Skeletal muscle cell (primary cell): ENCODE data around the gene NHP2.
"Not testable (repeated sequence)": the region's sequence is repeated elsewhere in the genome, so short reads cannot be mapped to it uniquely, and the experiment has no call there.

Experiments
- DNase-seq: peaks from one replicate; pipeline ENCODE4 v3.0.0-alpha.2; 2010; ENCODE audit warnings: low read depth
- H3K4me3 ChIP-seq: 2 replicates; pipeline ENCODE4 v1.5.1; 2011; ENCODE audit warnings: low read depth, mild to moderate bottlenecking, control low read depth, low read length, moderate library complexity

NHP2 gene

DNA sequence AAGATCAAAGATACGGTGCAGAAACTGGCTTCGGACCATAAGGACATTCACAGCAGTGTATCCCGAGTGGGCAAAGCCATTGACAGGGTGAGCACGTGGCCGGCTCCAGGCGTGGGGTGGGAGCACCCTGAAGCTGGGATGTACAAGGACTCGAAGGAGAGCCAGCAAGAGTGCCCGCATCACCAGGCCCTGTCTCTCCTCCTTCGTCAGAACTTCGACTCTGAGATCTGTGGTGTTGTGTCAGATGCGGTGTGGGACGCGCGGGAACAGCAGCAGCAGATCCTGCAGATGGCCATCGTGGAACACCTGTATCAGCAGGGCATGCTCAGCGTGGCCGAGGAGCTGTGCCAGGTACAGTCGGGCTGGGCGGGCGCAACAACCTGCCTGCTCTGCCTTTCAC, 11.0 kb downstream of the NHP2 start:
- H3K4me3 ChIP-seq, result no peak overlapping the region
- no peak for DNase-seq

DNA sequence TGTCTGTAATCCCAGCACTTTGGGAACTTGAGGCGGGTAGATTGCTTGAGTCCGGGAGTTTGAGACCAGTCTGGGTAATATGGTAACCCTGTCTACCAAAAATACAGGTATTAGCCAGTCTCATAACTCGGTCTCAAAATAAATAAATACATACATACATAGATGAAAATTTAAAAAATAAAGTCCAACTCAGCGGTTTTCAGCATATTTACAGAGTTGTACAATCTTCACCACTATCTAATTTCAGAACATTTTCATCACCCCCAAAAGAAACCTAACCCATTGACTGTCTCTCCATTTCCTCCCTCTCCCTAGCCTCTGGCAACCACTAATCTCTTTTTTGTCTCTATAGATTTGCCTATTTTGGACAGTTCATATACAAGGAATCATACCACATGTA, 12.1 kb downstream of the NHP2 start:
- H3K4me3 ChIP-seq, result no peak overlapping the region
- DNase-seq, result no peak

DNA sequence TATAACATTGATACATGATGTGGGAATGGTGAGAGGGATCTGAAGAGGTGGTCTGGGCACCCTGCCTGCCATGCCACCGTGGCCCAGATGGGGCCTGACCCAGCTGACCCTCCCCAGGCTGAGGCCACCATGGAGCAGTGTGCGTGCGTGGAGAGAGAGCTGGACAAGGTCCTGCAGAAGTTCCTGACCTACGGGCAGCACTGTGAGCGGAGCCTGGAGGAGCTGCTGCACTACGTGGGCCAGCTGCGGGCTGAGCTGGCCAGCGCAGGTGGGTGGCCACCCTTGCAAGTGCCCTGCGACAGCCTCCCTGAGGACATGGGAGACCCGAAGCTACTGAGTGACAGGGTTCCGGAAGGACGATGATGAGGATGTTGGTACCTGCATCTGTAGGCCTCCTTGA, 15.7 kb downstream of the NHP2 start:
- DNase-seq, result no peak
- no peak overlapping the region for H3K4me3 ChIP-seq

DNA sequence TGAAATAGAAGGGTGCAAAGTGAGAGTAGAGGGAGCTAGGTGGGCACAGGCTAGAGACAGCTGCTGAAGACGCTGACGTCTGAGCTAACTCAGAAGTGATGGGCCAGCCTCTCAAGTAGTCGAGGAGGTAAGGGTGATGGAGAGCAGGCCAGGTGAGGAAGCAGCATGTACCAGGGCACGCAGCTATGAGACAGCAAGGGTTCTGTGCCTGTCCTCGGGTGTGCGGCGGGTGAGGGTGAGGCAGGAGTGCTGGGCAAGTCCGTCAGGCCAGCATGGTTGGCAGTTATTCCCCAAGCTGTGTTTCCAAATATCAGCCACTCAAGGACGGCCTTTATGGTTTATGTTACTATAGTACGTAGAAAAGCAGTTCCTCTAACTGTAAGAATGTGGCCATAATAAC, 16.7 kb downstream of the NHP2 start:
- DNase-seq, result no peak
- H3K4me3 ChIP-seq, result no peak overlapping the region

DNA sequence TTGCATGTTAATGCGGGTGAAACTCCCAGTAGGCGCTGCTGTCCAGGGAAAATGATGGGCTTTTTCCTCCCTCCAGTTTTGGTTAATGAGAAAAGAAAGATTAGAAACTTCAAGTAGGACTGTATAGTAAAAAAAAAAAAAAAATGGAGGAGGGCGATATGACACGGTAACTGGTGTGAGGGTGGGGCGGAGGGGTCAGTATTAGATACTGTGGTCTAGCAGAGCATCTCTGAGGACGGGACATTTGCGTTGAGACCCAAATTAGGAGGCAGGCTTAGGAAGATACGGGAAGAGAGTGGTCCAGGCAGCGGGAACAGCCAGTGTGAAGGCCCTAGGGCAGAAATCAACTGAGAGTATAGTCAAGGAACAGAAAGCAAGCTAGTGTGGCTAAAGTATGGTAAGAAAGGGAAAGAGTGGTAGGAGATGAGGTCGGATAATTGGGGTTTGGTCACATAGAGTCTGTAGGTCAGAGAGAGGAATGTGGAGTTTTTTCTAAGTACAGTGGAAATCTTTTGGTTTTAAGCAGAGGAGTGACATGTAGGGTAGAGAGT, 22.2 kb downstream of the NHP2 start:
- H3K4me3 ChIP-seq, result peak overlapping the region; percentile 74
- no peak for DNase-seq

DNA sequence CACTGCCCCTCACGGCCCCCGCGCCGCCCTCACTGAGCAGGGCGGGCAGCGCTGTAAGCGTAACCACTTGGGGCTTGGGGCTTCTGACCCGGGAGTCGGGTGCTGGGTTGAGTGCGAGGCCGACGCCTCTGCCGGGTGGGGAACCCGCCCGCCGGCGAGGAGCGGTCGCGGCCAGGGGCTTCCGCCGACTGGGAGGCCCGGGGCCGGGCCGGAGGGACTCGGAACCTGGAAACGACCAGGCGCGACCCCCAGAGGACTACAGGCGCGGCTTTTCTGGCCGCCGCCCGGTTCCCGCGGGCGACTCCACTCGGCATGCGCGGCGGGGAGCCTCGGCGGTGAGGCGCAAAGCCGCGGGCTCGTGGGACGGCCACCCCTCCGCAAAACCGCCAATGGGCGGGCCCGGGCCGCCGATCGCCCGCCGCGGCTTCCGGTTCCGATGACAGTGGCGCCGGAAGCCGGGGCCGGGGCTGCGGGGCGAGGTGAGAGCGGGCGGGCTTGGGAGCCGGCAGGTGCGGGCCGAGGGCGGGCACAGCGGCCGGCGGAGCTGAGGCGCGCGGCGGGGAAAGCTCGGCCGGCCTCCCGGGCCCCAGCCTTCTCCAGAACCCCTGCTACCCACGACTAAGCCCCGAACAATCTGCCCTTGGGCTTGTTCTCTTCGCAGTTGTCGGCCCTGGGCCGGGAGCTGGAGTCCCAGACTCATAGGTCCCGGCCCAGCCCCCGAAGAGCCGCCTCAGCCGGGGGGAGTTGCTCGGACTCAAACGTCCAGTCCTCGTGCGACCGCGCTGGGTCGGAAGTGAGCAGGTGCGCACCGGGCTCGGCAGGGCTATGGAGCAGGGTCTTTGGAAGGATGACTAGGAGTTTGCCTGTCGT, 22.9 kb downstream of the NHP2 start, which contains the start of gene RMND5B:
Gene RMND5B, plus strand, starts transcription at position 439 of the 870 bp plus-strand sequence. CDS start 7,106 bp downstream, outside the sequence.
- H3K4me3 ChIP-seq, result peak within 1 kb of the TSS; percentile 74

DNA sequence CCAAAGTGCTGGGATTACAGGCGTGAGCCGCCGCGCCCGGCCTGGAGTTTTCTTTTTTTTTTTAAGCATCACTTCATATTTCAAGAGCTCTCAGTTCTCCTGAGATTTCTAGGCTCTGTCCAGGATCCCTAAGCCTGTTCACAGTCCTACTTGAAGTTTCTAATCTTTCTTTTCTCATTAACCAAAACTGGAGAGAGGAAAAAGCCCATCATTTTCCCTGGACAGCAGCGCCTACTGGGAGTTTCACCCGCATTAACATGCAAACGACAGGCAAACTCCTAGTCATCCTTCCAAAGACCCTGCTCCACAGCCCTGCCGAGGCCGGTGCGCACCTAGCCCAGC, 23.5 kb downstream of the NHP2 start:
- H3K4me3 ChIP-seq, result peak overlapping the region; percentile 74
- not testable (repeated sequence) for DNase-seq

More for the DNA sequence above, 22.9 kb downstream of the NHP2 start, which contains the start of gene RMND5B:
- DNase-seq, result no peak

DNA sequence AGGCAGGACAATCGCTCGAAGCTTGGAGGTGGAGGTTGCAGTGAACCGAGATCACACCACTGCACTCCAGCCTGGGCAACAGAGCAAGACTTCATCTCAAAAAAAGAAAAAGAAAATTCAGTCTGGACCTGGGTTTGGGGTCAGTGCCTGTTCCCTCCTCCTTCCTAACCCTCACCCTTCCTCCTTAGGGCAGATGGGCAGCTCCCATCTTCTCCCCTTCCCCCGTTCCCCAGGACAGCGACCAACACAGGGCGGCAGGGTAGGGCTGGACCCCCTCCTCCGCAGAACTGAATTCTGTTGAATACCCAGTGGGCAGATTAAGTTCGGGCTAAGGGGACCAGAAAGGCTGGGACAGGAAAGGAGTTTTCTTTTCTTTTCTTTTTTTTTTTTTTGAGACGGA, 24.4 kb downstream of the NHP2 start:
- no peak overlapping the region for H3K4me3 ChIP-seq
- DNase-seq, result no peak

DNA sequence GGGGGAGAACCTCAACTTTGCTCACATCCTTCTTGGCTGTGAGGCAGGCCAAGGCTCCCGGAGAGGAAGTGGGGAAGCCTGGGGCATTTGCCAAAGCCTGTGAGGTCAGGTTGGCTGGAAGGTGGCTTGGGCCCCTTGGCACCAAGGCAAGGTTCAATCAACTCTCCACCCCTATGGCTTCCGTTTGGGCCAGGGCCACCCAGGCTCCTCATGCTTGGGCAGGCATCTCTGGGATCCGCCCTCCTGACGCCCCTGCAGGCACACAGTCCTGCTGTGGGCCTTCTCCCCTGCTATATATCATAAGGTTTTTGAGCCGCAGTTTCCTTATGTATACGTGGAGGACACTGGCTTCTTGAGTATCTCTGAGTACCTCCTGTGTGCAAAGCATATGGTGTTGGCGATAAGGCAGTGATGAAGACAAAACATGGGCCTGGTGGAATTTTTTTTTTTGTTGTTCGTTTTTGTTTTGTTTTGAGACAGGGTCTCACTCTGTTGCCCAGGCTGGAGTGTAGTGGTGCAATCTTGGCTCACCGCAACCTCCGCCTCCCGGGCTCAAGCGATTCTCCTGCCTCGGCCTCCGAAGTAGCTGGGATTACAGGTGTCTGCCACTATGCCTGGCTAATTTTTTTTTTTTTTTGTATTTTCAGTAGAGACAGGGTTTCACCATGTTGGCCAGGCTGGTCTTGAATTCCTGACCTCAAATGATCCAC, 26.2 kb downstream of the NHP2 start:
- DNase-seq, H3K4me3 ChIP-seq: not testable (repeated sequence)

DNA sequence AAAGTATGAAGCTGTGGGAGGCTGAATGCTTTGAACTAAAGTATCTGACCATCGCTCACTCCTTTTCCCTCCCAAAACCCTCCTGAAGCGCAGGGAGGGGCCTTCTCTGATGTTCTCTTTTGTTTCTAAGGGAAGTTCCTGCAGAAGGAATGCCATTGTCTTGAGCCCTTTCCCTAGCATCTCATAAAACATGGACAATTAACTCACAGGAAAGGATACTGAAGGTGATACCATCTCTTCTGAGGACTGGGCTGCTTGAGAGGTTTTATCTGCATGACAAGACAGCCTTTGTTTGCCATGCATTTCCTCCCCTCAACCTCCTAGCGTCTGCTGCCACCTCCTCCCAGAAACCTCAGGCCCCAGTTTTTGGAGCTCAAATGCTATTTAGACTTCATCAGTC, 27.1 kb downstream of the NHP2 start:
- no peak for DNase-seq
- no peak overlapping the region for H3K4me3 ChIP-seq

DNA sequence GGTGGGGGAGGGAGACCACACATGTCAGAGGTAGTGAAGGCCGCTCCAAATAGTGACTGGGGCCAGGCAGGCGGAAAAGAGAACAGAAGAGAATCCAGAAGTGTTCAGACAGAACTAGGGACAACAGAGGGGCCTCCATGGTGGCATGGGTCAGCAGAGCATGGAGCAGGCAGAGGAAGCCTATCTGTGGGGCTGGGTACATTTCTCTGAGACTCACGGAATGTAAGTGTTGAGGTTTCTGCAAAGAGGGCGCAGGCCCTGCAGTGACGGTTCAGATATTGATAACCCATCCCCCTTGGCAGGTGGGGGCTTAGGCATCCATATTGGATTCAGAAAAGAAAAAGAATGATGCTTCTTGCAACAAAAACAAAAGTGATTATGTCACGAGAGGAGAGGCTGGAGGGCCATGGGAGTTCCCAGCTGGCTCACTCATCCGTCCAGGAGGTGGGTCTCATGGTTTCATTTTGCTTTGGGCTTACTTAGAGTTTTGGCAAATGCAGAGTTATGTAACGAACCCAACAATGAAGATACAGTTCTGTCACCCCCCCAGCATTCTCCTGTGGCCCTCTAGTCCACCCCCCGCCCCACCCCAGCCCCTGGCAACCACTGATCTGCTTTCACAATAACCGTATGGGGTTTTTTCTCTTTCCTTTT, 28.3 kb downstream of the NHP2 start:
- DNase-seq, result no peak
- no peak overlapping the region for H3K4me3 ChIP-seq

DNA sequence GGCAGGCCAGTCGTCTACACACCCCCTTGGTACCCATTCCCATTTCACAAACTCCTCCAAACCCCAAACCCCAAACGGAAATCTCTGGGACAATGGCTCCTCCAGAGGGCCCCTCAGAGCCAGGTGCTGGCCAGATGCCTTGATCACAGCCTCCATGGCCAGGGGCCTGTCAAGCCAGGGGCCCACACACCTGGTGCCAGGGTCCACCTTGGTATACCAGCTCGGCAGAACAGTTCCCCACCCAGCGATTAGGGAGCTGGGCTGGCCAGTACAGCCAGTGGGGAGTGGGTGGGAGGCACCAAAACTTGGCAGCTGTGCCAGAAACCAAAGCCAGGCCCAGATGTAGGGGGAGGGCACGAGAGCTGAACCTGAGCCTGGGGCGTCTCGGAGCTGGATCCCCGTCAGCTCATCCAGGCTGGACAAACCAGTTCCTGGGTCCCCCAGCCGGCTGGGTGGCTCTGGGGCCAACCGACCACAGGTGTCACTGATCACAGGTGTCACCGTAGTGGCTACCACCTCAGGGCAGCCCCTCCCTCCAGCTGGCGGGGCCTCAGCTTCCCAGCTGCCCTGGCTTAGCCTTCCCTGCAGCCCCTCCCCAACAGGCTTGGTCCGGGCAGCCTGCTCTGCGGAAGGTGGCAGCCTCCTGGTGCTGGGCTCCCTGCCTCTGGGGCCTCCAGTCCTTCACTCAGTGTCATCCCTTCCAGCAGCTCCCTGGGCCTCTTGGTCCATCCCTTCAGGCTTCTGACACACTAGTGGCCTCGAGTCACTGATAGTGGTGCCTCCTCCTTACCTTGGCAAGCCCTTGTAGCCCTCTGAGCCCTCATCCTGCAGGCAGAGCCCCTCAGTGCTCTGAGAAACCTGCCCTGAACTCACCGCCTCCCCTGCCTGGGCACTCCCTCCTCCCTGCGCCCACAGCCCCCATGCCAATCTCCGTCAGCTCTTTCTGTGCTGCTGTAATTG, 29.4 kb downstream of the NHP2 start:
- no peak overlapping the region for H3K4me3 ChIP-seq
- DNase-seq, result no peak

DNA sequence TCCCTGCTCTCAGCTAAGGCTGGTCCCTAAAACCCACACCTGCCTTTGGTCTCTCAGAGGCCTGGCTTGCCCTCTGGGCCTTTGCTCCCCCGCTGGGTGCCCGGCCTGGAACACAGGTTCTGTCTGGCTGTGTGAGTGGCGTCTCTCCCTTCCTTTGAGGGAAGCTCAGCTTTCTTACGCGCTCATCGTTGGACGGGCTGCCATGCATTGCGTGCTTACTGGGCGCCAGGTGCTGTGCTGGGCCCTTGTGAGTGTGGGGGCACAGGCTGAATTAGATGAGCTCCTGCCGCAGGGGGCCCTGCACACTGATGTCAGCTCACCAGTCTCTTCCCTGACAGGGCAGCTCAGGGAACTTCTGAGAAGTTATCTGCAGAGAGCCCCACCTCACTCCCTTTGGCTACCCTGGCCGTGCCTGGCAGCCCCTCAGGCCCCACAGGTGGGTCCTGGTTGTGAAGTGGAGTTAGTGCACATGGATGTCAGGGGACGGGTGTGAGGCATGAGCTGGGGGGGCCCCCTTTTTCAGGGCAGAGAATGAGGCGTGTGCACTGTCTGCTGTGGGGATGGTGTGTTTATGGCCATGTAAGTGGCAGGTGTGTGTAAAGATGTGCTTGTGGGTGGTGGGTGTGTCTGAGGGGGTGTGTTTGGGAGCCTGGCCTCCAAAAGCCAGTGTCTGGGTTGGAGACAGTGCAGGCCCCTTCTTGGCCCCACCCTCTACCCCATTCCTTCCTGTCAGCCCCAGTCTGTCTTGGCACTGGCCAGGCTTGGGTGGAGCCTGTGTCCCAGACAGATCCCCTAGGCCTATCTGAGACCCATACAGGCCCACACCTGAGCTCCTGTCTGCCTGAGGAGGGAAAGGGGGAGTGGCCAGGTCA, 30.4 kb downstream of the NHP2 start:
- DNase-seq, result no peak
- no peak overlapping the region for H3K4me3 ChIP-seq

DNA sequence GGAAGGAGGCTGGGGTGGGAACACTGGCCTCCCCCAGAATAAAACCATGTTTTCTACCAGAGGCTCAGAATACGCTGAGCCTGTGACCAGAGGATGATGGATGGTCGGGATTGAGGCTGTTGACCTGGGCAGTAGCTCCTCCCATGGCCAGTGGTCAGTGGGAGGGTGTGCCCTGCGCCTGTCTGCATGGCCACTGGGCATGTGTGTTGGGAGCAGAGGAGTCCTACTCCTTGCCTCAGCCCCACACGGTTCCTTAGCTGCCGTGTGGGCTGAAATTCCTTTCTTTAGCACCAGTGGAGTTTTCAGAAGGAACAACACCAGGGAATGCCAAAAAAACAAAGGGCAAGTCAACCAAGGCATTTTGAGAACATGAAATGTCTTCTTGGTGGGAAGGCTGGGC, 31.3 kb downstream of the NHP2 start:
- no peak for DNase-seq
- no peak overlapping the region for H3K4me3 ChIP-seq

DNA sequence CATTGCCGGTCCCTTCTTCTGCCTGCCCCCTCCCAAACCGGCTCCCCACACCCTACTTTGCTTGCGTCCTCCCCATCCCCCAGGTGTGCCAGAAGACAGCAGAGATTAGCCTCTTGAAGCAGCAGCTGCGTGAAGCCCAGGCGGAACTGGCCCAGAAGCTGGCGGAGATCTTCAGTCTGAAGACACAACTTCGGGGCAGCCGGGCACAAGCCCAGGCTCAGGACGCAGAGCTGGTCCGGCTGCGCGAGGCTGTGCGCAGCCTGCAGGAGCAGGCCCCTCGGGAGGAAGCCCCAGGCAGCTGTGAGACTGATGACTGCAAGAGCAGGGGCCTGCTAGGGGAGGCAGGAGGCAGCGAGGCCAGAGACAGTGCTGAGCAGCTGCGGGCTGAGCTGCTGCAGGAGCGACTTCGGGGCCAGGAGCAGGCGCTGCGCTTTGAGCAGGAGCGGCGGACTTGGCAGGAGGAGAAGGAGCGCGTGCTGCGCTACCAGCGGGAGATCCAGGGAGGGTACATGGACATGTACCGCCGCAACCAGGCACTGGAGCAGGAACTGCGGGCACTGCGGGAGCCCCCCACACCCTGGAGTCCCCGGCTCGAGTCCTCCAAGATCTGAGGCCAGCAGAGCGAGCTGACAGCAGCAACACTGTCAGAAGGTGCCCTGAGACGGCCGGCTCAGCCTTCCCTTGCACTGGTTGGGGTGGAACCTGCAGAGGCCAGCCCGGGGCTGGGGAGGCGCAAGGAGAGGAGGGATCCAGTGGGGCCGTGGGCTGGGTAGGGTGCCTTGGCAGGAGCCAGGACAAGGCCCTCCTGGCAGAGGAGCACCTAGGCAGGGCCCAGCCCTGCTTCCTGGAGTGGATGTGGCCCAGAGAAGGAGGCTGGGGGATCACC, 32.1 kb downstream of the NHP2 start:
- DNase-seq, result peak; percentile 42
- peak overlapping the region; percentile 37 for H3K4me3 ChIP-seq

DNA sequence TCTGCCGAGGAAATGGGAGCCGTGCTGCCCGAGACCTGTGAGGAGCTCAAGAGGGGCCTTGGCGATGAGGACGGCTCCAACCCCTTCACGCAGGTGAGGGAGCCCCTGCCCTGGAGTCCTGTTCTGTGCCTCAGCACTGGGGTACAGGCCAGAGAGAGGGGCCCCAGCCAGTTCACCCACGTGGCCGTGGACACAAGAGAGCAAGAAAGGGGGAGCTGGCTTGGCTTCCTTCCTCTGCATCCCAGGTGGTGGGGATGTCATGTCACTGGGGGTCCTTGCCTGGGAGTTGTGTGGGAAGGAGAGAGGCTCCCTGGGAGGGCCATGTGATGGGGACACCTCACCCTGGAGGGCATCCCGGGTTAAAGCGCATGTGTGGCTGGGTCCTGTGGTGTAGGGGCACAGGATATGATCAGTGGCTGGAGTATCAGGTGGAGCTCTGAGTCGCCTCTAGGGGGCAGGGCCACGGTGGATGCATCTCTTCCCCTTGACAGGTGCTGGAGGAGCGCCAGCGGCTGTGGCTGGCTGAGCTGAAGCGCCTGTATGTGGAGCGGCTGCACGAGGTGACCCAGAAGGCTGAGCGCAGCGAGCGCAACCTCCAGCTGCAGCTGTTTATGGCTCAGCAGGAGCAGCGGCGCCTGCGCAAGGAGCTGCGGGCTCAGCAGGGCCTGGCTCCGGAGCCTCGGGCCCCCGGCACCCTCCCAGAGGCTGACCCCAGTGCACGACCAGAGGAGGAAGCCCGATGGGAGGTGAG, 32.9 kb downstream of the NHP2 start:
- peak; percentile 51 for DNase-seq
- peak overlapping the region; percentile 37 for H3K4me3 ChIP-seq
